H1 (cell line): ENCODE measurements around the gene FOXP2. TPM values are rescaled to one million over a fixed set of nuclear protein-coding genes. Genes with fewer than 3 reads are reported as not detected.

ENCODE experiments used
- CTCF ChIA-PET: fragments of 300-600 bp; sonication (Branson Sonifier 250); formaldehyde crosslinking; loops from one replicate; lab custom pipeline; 2021; ENCODE audit not compliant: partially characterized antibody; lab: Charles Lee
- POLR2A ChIA-PET: fragments of 300-600 bp; sonication (Branson Sonifier 250); formaldehyde crosslinking; loops from one replicate; lab custom pipeline; 2021; ENCODE audit warnings: inconsistent platforms; ENCODE audit not compliant: partially characterized antibody; lab: Charles Lee
- DNase-seq, 2 experiments: peaks; one replicate each; pipeline versions ENCODE4 v3.0.0 to v3.0.0-alpha.2; 2010 to 2022; ENCODE audit warnings: low spot score in 2 of 2, low read depth in 1 of 2, mixed read lengths in 1 of 2
- FAIRE-seq: peaks from 2 replicates; lab custom pipeline; 2011; peaks lifted over from hg19 to GRCh38; lab: Jason Lieb, UNC
- H2AFZ ChIP-seq: 2 replicates; pipeline ENCODE4 v1.8.1; 2012; ENCODE audit warnings: low read length, inconsistent platforms
- H2AK5ac ChIP-seq: 2 replicates; pipeline ENCODE4 v1.6.1; 2013; ENCODE audit warnings: low read depth, low read length
- H2BK120ac ChIP-seq: replicated peaks from 2 replicates; pipeline ENCODE3; 2013; ENCODE audit warnings: low read depth, low read length, inconsistent platforms
- H2BK12ac ChIP-seq: 2 replicates; pipeline ENCODE4 v1.6.1; 2013; ENCODE audit warnings: low read depth, low read length
- H2BK15ac ChIP-seq: 2 replicates; pipeline ENCODE4 v1.6.1; 2013; ENCODE audit warnings: low read length
- H2BK20ac ChIP-seq: 2 replicates; pipeline ENCODE4 v1.6.1; 2013; ENCODE audit warnings: low read length
- H2BK5ac ChIP-seq: 2 replicates; pipeline ENCODE4 v1.6.1; 2013; ENCODE audit warnings: low read depth, low read length
- H3K14ac ChIP-seq: 2 replicates; pipeline ENCODE4 v1.6.1; 2013; ENCODE audit warnings: inconsistent platforms; ENCODE audit not compliant: insufficient read length
- H3K18ac ChIP-seq: 2 replicates; pipeline ENCODE4 v1.6.1; 2013; ENCODE audit warnings: low read length; ENCODE audit errors: extremely low read depth
- H3K23ac ChIP-seq: 2 replicates; pipeline ENCODE4 v1.6.1; 2013; ENCODE audit warnings: inconsistent platforms; ENCODE audit not compliant: insufficient read length
- H3K23me2 ChIP-seq: 2 replicates; pipeline ENCODE4 v1.6.1; 2013; ENCODE audit warnings: low read depth, low read length
- H3K27ac ChIP-seq: 2 replicates; pipeline ENCODE4 v1.6.1; 2011; ENCODE audit warnings: low read depth, low read length, inconsistent platforms
- H3K27me3 ChIP-seq, 4 experiments: replicated peaks in 1 of 4; 1 replicate in 1 of 4; 2 replicates in 3 of 4; pipeline versions ENCODE4 v1.6.1 to v1.8.1; 2011 to 2013; ENCODE audit warnings: low read length in 3 of 4, mild to moderate bottlenecking in 3 of 4, inconsistent platforms in 2 of 4, mixed read lengths in 2 of 4, moderate library complexity in 1 of 4; ENCODE audit not compliant: control insufficient read depth in 3 of 4, insufficient read depth in 3 of 4; ENCODE audit errors: extremely low read depth in 1 of 4
- H3K36me3 ChIP-seq, 4 experiments: 2 replicates each; pipeline versions ENCODE4 v1.6.1 to v1.8.1; 2011 to 2013; ENCODE audit warnings: mild to moderate bottlenecking in 4 of 4, low read length in 3 of 4, moderate library complexity in 2 of 4, control low read depth in 1 of 4, inconsistent platforms in 1 of 4; ENCODE audit not compliant: insufficient read depth in 4 of 4, control insufficient read depth in 2 of 4
- H3K4ac ChIP-seq: replicated peaks from 2 replicates; pipeline ENCODE3; 2013; ENCODE audit warnings: low read length, low read depth, mixed read lengths, inconsistent platforms; ENCODE audit not compliant: insufficient read length
- H3K4me1 ChIP-seq, 4 experiments: replicated peaks in 1 of 4; 1 replicate in 1 of 4; 2 replicates in 3 of 4; pipeline versions ENCODE4 v1.6.1 to v1.8.1; 2011 to 2013; ENCODE audit warnings: low read length in 3 of 4, inconsistent platforms in 2 of 4, mixed read lengths in 1 of 4; ENCODE audit not compliant: insufficient read depth in 4 of 4, control insufficient read depth in 3 of 4
- H3K4me2 ChIP-seq, 2 experiments: 2 replicates each; pipeline versions ENCODE4 v1.6.1 to v1.8.1; 2011 to 2013; ENCODE audit warnings: low read depth in 2 of 2, low read length in 2 of 2, control low read depth in 1 of 2, inconsistent platforms in 1 of 2, mild to moderate bottlenecking in 1 of 2; ENCODE audit not compliant: insufficient read depth in 1 of 2
- H3K4me3 ChIP-seq, 4 experiments: fragments of 200-600, 300-600 bp in 1 of 4; sonication (generic), shearing (Covaris generic), sonication (Bioruptor Twin) in 1 of 4; 2 replicates each; pipeline versions ENCODE4 v1.5.1 to v1.8.1; 2011 to 2016; ENCODE audit warnings: low read length in 4 of 4, low read depth in 3 of 4, control low read depth in 2 of 4, inconsistent platforms in 2 of 4, mild to moderate bottlenecking in 2 of 4, mixed read lengths in 1 of 4, moderate library complexity in 1 of 4; ENCODE audit not compliant: insufficient read depth in 2 of 4; ENCODE audit errors: extremely low read depth in 1 of 4
- H3K56ac ChIP-seq: replicated peaks from 2 replicates; pipeline ENCODE3; 2013; ENCODE audit warnings: low read depth, mild to moderate bottlenecking, mixed read lengths, low read length, inconsistent platforms; ENCODE audit not compliant: insufficient read length
- H3K79me1 ChIP-seq: 2 replicates; pipeline ENCODE4 v1.6.1; 2013; ENCODE audit warnings: low read depth, low read length, control low read depth
- H3K79me2 ChIP-seq, 2 experiments: 2 replicates each; pipeline versions ENCODE4 v1.6.1 to v1.8.1; 2012 to 2013; ENCODE audit warnings: low read length in 2 of 2, mild to moderate bottlenecking in 2 of 2, inconsistent platforms in 1 of 2; ENCODE audit not compliant: insufficient read depth in 2 of 2, control insufficient read depth in 1 of 2
- H3K9ac ChIP-seq, 4 experiments: replicated peaks in 1 of 4; 1 replicate in 1 of 4; 2 replicates in 3 of 4; pipeline versions ENCODE4 v1.6.1 to v1.8.1; 2011 to 2013; ENCODE audit warnings: low read depth in 3 of 4, low read length in 3 of 4, control low read depth in 2 of 4, mild to moderate bottlenecking in 2 of 4, moderate library complexity in 2 of 4, inconsistent platforms in 1 of 4; ENCODE audit errors: extremely low read depth in 1 of 4
- H3K9me3 ChIP-seq, 2 experiments: 2 replicates each; pipeline versions ENCODE4 v1.6.1 to v1.8.1; 2012 to 2013; ENCODE audit warnings: mild to moderate bottlenecking in 2 of 2, moderate library complexity in 2 of 2, control low read depth in 1 of 2, inconsistent platforms in 1 of 2, low read depth in 1 of 2, low read length in 1 of 2, mixed read lengths in 1 of 2; ENCODE audit not compliant: insufficient read depth in 2 of 2
- H4K20me1 ChIP-seq, 2 experiments: replicated peaks in 1 of 2; 2 replicates each; pipeline versions ENCODE3 to v1.8.1; 2011 to 2013; ENCODE audit warnings: inconsistent platforms in 2 of 2, low read length in 2 of 2, mild to moderate bottlenecking in 1 of 2; ENCODE audit not compliant: insufficient read depth in 2 of 2, control insufficient read depth in 1 of 2
- H4K5ac ChIP-seq: 2 replicates; pipeline ENCODE4 v1.6.1; 2013; ENCODE audit warnings: low read length, low read depth, mixed read lengths, inconsistent platforms; ENCODE audit not compliant: insufficient read length
- H4K8ac ChIP-seq: 2 replicates; pipeline ENCODE4 v1.8.0; 2013; ENCODE audit warnings: mild to moderate bottlenecking, moderate library complexity, low read length, inconsistent platforms; ENCODE audit not compliant: insufficient read depth; ENCODE audit errors: extremely low read depth
- H4K91ac ChIP-seq: replicated peaks from 2 replicates; pipeline ENCODE3; 2013; ENCODE audit warnings: low read length, mixed read lengths, inconsistent platforms; ENCODE audit not compliant: insufficient read length
- CHD2 ChIP-seq: IDR thresholded peaks from 2 replicates; pipeline ENCODE4 v1.6.1; 2012; ENCODE audit warnings: low read length, improper control_type of control experiment
- CTBP2 ChIP-seq: IDR thresholded peaks from 2 replicates; pipeline ENCODE4 v1.7.0; 2011; ENCODE audit warnings: borderline replicate concordance, mild to moderate bottlenecking, moderate library complexity, mixed read lengths, low read length; ENCODE audit not compliant: insufficient read depth, insufficient read length
- EGR1 ChIP-seq: IDR thresholded peaks from 2 replicates; pipeline ENCODE4 v1.6.1; 2011; ENCODE audit warnings: low read depth, low read length, borderline replicate concordance
- FOSL1 ChIP-seq: IDR thresholded peaks from 2 replicates; pipeline ENCODE4 v1.6.1; 2011; ENCODE audit warnings: mild to moderate bottlenecking, low read depth, low read length, moderate library complexity; ENCODE audit not compliant: insufficient read depth
- HDAC2 ChIP-seq, 2 experiments: fragments of 300-600 bp in 1 of 2; sonication (generic) in 1 of 2; IDR thresholded peaks; 2 replicates each; pipeline ENCODE4 v1.6.1; 2011 to 2012; ENCODE audit warnings: low read depth in 2 of 2, low read length in 2 of 2, mild to moderate bottlenecking in 2 of 2, moderate library complexity in 2 of 2, borderline replicate concordance in 1 of 2, inconsistent platforms in 1 of 2
- JUN ChIP-seq: IDR thresholded peaks from 2 replicates; pipeline ENCODE4 v1.6.1; 2011; ENCODE audit warnings: low read depth, mild to moderate bottlenecking, improper control_type of control experiment, low read length
- SRF ChIP-seq: IDR thresholded peaks from 2 replicates; pipeline ENCODE4 v1.6.1; 2011; ENCODE audit warnings: mild to moderate bottlenecking, low read depth, low read length, moderate library complexity
- TEAD4 ChIP-seq: IDR thresholded peaks from 2 replicates; pipeline ENCODE4 v1.6.1; 2012; ENCODE audit warnings: low read depth, low read length, inconsistent platforms, mixed read lengths
- ZNF274 ChIP-seq: IDR thresholded peaks from 2 replicates; pipeline ENCODE4 v1.7.0; 2012; ENCODE audit warnings: low read length, borderline replicate concordance; ENCODE audit errors: extremely low read depth
- WGBS, 2 experiments: shearing (Covaris generic) in 1 of 2; methylation state at CpG; one replicate each; pipeline versions ENCODE4 v1.1.6 to v1.1.7; 2013 to 2015; ENCODE audit warnings: low lambda C conversion rate in 2 of 2, mixed read lengths in 2 of 2, inconsistent platforms in 1 of 2, low coverage in 1 of 2, missing lambda C conversion rate in 1 of 2; ENCODE audit not compliant: insufficient replicate concordance in 2 of 2, insufficient coverage in 1 of 2, insufficient read length in 1 of 2; ENCODE audit errors: extremely low coverage in 1 of 2, missing lambda C conversion rate in 1 of 2; 5-methylcytosine and 5-hydroxymethylcytosine counted together
- polyA plus RNA-seq, 7 experiments: library from polyadenylated mRNA; depleted of rRNA in 3 of 7; stranded (reverse) in 5 of 7; unstranded in 2 of 7; fragments of >200 nt in 5 of 7; fragments of 200-250 nt in 2 of 7; gene quantifications; 1 replicate in 5 of 7; 2 replicates in 1 of 7; 4 replicates in 1 of 7; pipeline versions ENCODE4 v1.2.1 to v1.2.3, GENCODE V29; 2011 to 2013; ENCODE audit warnings: missing spikeins in 2 of 7, mixed read lengths in 2 of 7
- total RNA-seq: library from RNA; stranded (reverse); fragmentation: NEBNext Ultra II Directional; extraction: Animal tissue kit (Norgen Biotek cat#: 25700); gene quantifications from 2 replicates; pipeline ENCODE4 v1.2.1, GENCODE V29; 2021
- TF ChIP-seq, protein P1 (sequence below), 3 experiments: IDR thresholded peaks; 1 replicate in 2 of 3; 2 replicates in 1 of 3; pipeline versions ENCODE4 v1.5.1 to v1.6.1; 2011; ENCODE audit warnings: low read length in 3 of 3, mild to moderate bottlenecking in 3 of 3, inconsistent platforms in 2 of 3, low read depth in 1 of 3, moderate library complexity in 1 of 3; ENCODE audit not compliant: insufficient read depth in 1 of 3; ENCODE audit errors: control extremely low read depth in 1 of 3

Gene FOXP2
- total and polyA plus RNA-seq, 2 of the 8 experiments (the other 6 are each of a cell fraction or from before 2014, with no cell fraction given), result 0.09 to 0.43 TPM

GRCh38 chr7:114502454-114503254 is 88.0 kb downstream of the FOXP2 start:
- Histone ChIP-seq H3K14ac (no peak overlapping the region), H3K18ac (no peak overlapping the region), H3K4me1 (no peaks in the 10 kb centered on the region), H3K27me3 (no peaks in the 10 kb centered on the region), H3K4me2 (no peak overlapping the region), H3K79me2 (no peaks in the 10 kb centered on the region), H2BK12ac (no peak overlapping the region), H3K56ac (no peak overlapping the region), H3K27ac (no peak overlapping the region), H2BK20ac (no peak overlapping the region), H2AK5ac (no peak overlapping the region), H3K9ac (no peak overlapping the region), H2AFZ (no peak overlapping the region), H3K4ac (no peak overlapping the region), H2BK15ac (no peak overlapping the region), H4K5ac (no peak overlapping the region), H2BK5ac (no peak overlapping the region), H4K20me1 (no peaks in the 10 kb centered on the region), H3K4me3 (no peak overlapping the region), H3K23ac (no peak overlapping the region), H4K8ac (no peak overlapping the region), H2BK120ac (no peak overlapping the region), H3K9me3 (no peaks in the 10 kb centered on the region), H3K23me2 (no peaks in the 10 kb centered on the region), H3K36me3 (no peaks in the 10 kb centered on the region), H3K79me1 (no peaks in the 10 kb centered on the region), H4K91ac (no peak overlapping the region)
- DNase-seq, result no peak
- WGBS, 2 experiments, result 91% methylated on average over 5 of the region's 5 CpGs; no CpG with 5 or more reads in 1 of the 2 experiments
- FAIRE-seq, result no peak
- ChIA-PET POLR2A (no interaction called here), CTCF (interaction anchor here (1.2 kb wide), 1 partner anchor 87 kb away, joined by 5 read pairs; no protein-coding TSS in a partner anchor)
- TF ChIP-seq SRF (no peak), FOSL1 (no peak), JUN (no peak), HDAC2 (IDR thresholded peaks at IDR 0.05; ENCODE audit: borderline replicate concordance in 1 of 2, low read depth in 2 of 2, low read length in 2 of 2) (no peak), CTBP2 (no peak), EGR1 (no peak), CHD2 (no peak), TEAD4 (no peak), ZNF274 (no peak)
- TF ChIP-seq, protein P1, sequence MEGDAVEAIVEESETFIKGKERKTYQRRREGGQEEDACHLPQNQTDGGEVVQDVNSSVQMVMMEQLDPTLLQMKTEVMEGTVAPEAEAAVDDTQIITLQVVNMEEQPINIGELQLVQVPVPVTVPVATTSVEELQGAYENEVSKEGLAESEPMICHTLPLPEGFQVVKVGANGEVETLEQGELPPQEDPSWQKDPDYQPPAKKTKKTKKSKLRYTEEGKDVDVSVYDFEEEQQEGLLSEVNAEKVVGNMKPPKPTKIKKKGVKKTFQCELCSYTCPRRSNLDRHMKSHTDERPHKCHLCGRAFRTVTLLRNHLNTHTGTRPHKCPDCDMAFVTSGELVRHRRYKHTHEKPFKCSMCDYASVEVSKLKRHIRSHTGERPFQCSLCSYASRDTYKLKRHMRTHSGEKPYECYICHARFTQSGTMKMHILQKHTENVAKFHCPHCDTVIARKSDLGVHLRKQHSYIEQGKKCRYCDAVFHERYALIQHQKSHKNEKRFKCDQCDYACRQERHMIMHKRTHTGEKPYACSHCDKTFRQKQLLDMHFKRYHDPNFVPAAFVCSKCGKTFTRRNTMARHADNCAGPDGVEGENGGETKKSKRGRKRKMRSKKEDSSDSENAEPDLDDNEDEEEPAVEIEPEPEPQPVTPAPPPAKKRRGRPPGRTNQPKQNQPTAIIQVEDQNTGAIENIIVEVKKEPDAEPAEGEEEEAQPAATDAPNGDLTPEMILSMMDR (IDR thresholded peaks at IDR 0.05; ENCODE audit: control extremely low read depth in 1 of 3, insufficient read depth in 1 of 3, low read depth in 1 of 3, low read length in 3 of 3), result no peak
